Measurements from ENCODE around the gene GFI1B.

DNA sequence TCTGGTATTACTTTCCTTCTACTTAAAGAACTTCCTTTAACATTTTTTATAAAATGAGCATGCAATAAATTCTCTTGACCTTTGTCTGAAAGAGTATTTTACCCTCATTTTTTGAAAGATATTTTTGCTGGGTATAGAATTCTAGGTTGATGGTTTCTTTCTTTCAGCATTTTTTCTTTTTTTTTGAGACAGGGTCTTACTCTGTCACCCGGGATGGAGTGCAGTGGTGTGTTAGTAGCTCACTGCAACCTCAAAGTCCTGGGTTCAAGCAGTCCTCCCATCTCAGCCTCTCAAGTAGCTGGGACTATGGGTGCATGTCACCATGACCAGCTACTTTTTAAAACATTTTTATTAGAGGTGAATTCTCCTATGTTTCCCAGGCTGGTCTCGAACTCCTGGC, 23.4 kb upstream of the GFI1B start:
- TF ChIP-seq EZH2 (IDR thresholded peaks at IDR 0.05) (no peak), EZH2phosphoT487 (IDR thresholded peaks at IDR 0.05) (no peak)
- TF ChIP-seq, protein P1, sequence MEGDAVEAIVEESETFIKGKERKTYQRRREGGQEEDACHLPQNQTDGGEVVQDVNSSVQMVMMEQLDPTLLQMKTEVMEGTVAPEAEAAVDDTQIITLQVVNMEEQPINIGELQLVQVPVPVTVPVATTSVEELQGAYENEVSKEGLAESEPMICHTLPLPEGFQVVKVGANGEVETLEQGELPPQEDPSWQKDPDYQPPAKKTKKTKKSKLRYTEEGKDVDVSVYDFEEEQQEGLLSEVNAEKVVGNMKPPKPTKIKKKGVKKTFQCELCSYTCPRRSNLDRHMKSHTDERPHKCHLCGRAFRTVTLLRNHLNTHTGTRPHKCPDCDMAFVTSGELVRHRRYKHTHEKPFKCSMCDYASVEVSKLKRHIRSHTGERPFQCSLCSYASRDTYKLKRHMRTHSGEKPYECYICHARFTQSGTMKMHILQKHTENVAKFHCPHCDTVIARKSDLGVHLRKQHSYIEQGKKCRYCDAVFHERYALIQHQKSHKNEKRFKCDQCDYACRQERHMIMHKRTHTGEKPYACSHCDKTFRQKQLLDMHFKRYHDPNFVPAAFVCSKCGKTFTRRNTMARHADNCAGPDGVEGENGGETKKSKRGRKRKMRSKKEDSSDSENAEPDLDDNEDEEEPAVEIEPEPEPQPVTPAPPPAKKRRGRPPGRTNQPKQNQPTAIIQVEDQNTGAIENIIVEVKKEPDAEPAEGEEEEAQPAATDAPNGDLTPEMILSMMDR (IDR thresholded peaks at IDR 0.05): no peak

All from neural progenitor cell (in vitro differentiated cells).